A549 treated with Hydrocortisone at 1 μM for 4 hours (cell line): Measurements from ENCODE around the gene GRM8. TPM values are rescaled to one million over a fixed set of nuclear protein-coding genes. Genes with fewer than 3 reads are reported as not detected.

Experiments used
- total RNA-seq: library from RNA; stranded (reverse); fragments of 200-300 nt; extraction: Qiagen RNA extraction; gene quantifications from 5 replicates; pipeline ENCODE4 v1.2.3, GENCODE V29; 2022

The GRM8 gene
- total RNA-seq = 0.09 to 0.18 TPM in 2 of 5 replicates, not detected in the others

GRCh38 chr7:127252778-127253280 lies at the start of gene GRM8:
Gene GRM8 (minus strand): TSS chr7:127252941.

Other genes starting within 250 kb of the GRM8 start
- gene ZNF800, start 139.8 kb upstream of the GRM8 start, total RNA-seq = 8.4 to 12.9 TPM (median 11.1 TPM) in 5 replicates